HepG2 (cell line): ENCODE results near the gene ACTN4.
A peak's percentile ranks its signal among the peaks of the same experiment; 100 is the strongest.

ENCODE experiments used
- BHLHE40 ChIP-seq: IDR thresholded peaks from 2 replicates; pipeline ENCODE4 v1.6.1; 2011; ENCODE audit warnings: low read length, improper control_type of control experiment
- CHD2 ChIP-seq: IDR thresholded peaks from 2 replicates; pipeline ENCODE4 v1.6.1; 2011; ENCODE audit warnings: low read depth, low read length, improper control_type of control experiment
- KAT7 ChIP-seq: IDR thresholded peaks from 2 replicates; pipeline ENCODE4 v1.6.1; 2018; ENCODE audit warnings: borderline replicate concordance, missing compliant biosample characterization
- MTF2 ChIP-seq: sonication (generic); formaldehyde crosslinking; IDR thresholded peaks from 2 replicates; pipeline ENCODE4 v1.5.0; 2020; ENCODE audit warnings: missing genetic modification reagents, borderline replicate concordance
- MZF1 ChIP-seq: sonication (generic); formaldehyde crosslinking; IDR thresholded peaks from 2 replicates; pipeline ENCODE4 v1.8.1; 2023; ENCODE audit warnings: mild to moderate bottlenecking, missing genetic modification reagents, borderline replicate concordance
- RAD51 ChIP-seq: fragments of 450-650 bp; IDR thresholded peaks from 2 replicates; pipeline ENCODE4 v1.6.1; 2016; ENCODE audit warnings: borderline replicate concordance
- RBFOX2 ChIP-seq: fragments of 200-400 bp; formaldehyde crosslinking; IDR thresholded peaks from 2 replicates; pipeline ENCODE4 v1.6.1; 2017; ENCODE audit warnings: low read depth, mild to moderate bottlenecking, low read length
- RCOR2 ChIP-seq: IDR thresholded peaks from 2 replicates; pipeline ENCODE4 v1.6.1; 2016; ENCODE audit warnings: missing biosample characterization, missing genetic modification reagents
- SNAPC2 ChIP-seq: sonication (generic); formaldehyde crosslinking; IDR thresholded peaks from 2 replicates; pipeline ENCODE4 v1.8.1; 2022; ENCODE audit warnings: mild to moderate bottlenecking, missing genetic modification reagents
- TEAD3 ChIP-seq: optimal IDR thresholded peaks from 2 replicates; pipeline ENCODE3; 2016; ENCODE audit warnings: borderline replicate concordance
- ZFP90 ChIP-seq: sonication (generic); formaldehyde crosslinking; IDR thresholded peaks from 2 replicates; pipeline ENCODE4 v1.8.0; 2022; ENCODE audit warnings: missing genetic modification reagents, mild to moderate bottlenecking, inconsistent platforms, borderline replicate concordance
- ZFYVE20 ChIP-seq: sonication (generic); formaldehyde crosslinking; IDR thresholded peaks from 2 replicates; pipeline ENCODE4 v1.8.0; 2023; ENCODE audit warnings: low read depth, mild to moderate bottlenecking, moderate library complexity, missing genetic modification reagents, borderline replicate concordance
- TF ChIP-seq, protein P1 (sequence below): sonication (generic); formaldehyde crosslinking; IDR thresholded peaks from 2 replicates; pipeline ENCODE4 v1.5.0; 2020; ENCODE audit warnings: mild to moderate bottlenecking, missing genetic modification reagents, moderate library complexity
- TF ChIP-seq, protein P2 (sequence below): sonication (generic); formaldehyde crosslinking; IDR thresholded peaks from 2 replicates; pipeline ENCODE4 v1.5.0; 2020; ENCODE audit warnings: mild to moderate bottlenecking, missing genetic modification reagents, borderline replicate concordance

DNA sequence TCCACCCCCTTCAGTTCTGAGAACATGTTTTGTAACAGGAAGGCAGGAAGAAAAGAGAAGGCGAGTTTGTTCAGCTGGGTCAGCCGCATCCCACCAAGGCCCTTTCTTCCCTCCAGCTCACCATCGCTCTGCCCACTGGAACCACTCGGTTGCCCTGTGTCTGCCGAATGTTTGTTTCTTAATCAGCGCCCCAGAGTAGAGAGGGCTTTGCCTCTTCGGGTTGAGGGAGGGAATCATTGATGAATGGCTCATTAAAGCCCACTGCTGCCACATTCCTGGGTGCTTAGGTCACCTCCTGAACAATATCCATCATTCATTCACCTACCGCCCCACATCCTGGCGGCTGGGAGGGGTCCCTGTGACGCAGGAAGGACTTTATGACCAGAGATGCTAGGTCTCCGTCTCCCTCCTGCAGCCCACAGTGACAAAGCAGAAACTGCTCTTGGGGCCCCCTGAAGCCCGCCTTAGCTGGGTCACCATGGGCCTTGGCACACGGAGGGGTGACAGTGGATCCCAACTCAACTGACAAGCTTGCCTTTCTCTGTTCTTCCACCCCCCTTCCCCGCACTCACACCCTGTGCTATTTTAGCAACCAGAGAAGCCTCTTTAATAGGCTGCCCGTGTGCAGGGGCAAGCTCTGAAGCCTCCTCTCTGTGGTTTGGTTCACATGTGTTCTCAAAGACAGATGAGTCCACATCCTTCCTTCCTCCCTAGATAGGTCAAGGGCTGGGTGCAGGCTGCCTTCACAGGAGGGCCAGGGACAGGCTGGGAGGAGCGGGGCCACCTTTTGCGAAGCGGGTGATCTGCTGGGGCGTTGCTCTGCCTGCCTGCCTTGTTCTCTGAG is 46.2 kb downstream of the ACTN4 start:
- TF ChIP-seq RAD51 (no peak), BHLHE40 (no peak), SNAPC2 (no peak), KAT7 (CRISPR knock-in tag) (no peak), TEAD3 (peak; percentile 67), MZF1 (CRISPR knock-in tag) (no peak), ZFP90 (CRISPR knock-in tag) (no peak), ZFYVE20 (CRISPR knock-in tag) (no peak), MTF2 (no peak), CHD2 (no peak), RBFOX2 (no peak), RCOR2 (CRISPR knock-in tag) (no peak)
- TF ChIP-seq, protein P1, sequence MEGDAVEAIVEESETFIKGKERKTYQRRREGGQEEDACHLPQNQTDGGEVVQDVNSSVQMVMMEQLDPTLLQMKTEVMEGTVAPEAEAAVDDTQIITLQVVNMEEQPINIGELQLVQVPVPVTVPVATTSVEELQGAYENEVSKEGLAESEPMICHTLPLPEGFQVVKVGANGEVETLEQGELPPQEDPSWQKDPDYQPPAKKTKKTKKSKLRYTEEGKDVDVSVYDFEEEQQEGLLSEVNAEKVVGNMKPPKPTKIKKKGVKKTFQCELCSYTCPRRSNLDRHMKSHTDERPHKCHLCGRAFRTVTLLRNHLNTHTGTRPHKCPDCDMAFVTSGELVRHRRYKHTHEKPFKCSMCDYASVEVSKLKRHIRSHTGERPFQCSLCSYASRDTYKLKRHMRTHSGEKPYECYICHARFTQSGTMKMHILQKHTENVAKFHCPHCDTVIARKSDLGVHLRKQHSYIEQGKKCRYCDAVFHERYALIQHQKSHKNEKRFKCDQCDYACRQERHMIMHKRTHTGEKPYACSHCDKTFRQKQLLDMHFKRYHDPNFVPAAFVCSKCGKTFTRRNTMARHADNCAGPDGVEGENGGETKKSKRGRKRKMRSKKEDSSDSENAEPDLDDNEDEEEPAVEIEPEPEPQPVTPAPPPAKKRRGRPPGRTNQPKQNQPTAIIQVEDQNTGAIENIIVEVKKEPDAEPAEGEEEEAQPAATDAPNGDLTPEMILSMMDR (CRISPR knock-in tag), result no peak
- TF ChIP-seq, protein P2, sequence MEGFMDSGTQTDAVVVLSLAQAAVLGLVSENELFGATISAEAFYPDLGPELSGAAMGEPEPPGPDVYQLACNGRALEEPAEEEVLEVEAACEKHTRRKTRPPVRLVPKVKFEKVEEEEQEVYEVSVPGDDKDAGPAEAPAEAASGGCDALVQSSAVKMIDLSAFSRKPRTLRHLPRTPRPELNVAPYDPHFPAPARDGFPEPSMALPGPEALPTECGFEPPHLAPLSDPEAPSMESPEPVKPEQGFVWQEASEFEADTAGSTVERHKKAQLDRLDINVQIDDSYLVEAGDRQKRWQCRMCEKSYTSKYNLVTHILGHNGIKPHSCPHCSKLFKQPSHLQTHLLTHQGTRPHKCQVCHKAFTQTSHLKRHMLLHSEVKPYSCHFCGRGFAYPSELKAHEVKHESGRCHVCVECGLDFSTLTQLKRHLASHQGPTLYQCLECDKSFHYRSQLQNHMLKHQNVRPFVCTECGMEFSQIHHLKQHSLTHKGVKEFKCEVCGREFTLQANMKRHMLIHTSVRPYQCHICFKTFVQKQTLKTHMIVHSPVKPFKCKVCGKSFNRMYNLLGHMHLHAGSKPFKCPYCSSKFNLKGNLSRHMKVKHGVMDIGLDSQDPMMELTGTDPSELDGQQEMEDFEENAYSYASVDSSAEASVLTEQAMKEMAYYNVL, result peak; percentile 32; the same call in 1 of the 2 replicates
